ENCODE data around the gene GPR137C.
"Not testable (repeated sequence)": the region's sequence is repeated elsewhere in the genome, so short reads cannot be mapped to it uniquely, and the experiment has no call there.

Gene GPR137C

DNA sequence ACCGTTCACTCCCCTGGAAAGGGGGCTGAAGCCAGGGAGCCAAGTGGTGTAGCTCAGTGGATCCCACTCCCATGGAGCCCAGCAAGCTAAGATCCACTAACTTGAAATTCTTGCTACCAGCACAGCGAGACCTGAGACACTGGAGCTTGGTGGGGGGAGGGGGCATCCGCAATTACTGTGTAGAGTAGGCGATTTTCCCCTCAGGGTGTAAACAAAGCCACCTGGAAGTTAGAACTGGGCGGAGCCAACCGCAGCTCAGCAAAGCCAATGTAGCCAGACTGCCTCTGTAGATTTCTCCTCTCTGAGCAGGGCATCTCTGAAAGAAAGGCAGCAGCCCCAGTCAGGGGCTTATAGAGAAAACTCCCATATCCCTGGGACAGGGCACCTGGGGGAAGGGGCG, 15.8 kb downstream of the GPR137C start:
- DNase-seq, result not testable (repeated sequence)

DNA sequence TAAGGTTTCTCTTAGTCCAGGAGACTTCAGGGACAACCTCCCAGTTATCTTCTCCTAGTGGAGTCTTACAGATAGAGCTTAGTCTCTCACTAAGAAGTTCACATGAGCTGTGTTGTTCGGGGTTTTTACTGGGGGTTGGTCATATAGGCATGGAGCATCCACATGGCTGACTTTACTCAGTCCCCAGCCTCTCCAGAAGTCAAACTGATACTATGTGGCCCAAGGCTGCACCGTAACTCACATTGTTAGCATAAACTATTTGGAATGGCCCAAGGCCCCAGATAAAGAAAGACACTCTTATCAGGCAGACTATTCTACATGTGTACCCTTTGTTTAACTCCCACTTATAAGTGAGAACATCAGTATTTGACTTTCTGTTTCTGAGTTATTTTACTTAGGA, 23.2 kb downstream of the GPR137C start:
- no peak for DNase-seq

DNA sequence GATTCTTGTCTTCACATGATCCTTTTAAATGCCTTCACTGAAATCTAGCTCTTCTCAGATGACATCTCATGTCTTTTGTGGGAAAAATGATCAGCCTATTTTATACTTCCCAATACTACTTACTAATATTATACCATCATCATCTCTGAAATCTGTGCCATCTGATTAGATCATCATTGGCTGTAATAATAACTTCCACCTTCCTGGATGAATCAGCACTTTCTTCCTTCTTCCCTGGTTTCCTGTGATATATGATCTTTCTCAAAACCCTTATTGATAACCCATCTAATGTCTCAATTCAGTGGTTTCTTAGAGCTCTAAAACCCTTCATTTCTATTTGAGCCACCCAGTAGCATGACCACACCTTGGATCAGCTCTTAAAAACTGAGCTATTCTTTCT, 30.9 kb downstream of the GPR137C start:
- no peak for DNase-seq

DNA sequence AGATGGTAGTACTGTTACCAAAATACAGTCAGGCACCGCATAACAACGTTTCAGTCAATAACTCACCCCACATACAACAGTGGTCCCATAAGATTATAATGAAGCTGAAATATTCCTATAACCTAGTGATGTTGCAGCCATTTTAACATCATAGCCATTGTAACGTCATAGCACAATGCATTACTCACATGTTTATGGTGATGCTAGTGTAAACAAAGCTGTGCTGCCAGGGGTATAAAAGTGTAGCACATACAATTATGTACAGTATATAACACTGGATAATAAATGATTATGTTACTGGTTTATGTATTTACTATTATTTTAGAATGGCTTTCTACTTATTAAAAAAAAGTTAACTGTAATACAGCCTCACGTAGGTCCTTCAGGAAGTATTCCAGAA, 37.0 kb downstream of the GPR137C start:
- DNase-seq, result no peak

DNA sequence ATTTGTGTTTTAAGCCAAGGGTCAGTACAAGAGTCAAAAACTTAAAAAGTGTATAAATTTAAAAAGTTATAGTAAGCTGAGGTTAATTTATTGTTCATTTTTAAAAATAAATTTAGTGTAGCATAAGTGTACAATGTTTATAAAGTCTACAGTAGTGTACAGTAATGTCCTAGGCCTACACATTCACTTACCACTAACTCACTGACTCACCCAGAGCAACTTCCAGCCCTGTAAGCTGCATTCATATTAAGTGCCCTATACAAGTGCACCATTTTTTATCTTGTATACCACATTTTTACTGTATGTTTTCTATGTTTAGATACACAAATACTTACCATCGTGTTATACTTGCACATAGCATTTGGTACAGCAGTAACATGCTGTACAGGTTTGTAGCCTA, 37.7 kb downstream of the GPR137C start:
- DNase-seq, result no peak

DNA sequence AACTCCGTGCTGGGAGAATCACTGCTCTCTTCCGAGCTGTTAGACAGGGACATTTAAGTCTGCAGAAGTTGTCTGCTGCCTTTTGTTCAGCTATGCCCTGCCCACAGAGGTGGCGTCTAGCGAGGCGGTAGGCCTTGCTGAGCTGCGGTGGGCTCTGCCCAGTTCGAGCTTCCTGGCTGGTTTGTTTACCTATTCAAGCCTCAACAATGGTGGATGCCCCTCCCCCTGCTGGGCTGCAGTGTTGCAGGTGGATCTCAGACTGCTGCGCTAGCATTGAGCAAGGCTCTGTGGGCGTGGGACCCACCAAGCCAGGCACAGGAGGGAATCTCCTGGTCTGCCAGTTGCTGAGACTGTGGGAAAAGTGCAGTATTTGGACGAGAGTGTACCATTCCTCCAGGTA, 43.7 kb downstream of the GPR137C start:
- DNase-seq, result no peak

DNA sequence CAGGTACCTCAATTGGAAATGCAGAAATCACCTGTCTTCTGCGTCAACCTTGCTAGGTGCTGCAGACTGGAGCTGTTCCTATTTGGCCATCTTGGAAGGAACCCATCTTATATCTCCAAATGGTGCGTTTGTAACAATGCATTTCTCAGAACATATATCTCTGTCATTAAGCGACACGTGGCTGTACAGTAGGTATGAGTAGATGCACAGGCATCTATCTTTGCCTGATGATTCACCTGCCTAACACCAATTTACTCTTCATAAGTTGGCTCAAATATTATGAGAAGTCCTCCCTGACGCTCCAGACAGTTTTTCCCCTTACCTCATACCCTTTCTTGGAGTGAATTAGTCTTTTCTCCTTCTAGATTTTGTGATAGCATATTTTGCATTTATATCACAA, 44.2 kb downstream of the GPR137C start:
- DNase-seq, result no peak

DNA sequence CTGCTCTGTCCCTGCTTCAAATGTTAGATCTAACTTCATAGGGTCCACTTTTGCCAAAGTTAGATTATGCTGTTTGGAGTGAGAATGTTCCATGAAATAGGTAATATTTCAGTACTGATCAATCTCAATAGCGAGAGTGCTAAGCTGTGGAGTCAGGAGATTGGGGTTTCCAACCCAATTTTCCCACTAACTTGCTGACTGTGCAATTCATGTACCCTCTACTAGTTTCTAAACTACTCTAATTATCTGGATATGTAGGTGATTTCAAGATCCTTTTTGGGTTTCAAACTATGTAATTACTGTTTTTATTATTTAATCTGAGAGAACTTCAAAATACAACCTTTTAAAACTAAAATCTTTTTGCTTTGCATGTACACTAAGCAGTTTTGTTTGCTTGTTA, 45.9 kb downstream of the GPR137C start:
- no peak for DNase-seq

DNA sequence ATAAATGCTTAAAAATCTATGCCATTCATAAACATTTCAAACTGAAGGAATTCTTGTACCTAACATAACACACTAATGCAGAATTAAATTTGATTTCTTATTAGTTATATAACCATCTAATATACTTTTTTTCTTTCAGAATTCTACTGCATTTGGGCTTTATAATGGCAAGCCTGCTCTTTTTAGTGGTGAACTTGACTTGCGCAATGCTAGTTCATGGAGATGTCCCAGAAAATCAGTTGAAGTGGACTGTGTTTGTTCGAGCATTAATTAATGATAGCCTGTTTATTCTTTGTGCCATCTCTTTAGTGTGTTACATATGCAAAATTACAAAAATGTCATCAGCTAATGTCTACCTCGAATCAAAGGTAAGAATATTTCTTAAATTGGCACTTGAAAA, 47.3 kb downstream of the GPR137C start:
- DNase-seq, result no peak

DNA sequence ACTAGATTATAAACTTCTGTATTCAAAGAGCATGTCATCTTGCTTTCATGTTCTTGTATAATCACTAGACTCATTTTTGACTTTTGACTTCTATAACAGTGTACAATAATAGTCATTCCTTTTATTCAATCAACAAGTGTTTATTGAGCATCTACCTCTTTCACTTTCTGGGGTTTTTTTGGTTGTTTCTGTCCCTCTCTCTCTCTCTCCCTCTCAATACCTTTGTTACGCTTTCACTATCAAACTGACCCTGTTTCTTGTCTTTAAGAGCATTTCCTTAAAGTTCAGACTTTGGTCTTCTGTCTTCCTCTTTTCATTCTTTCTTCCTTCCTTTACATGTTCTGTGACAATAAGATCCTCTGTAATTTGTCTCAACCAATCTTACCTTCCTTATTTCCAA, 49.5 kb downstream of the GPR137C start:
- DNase-seq, result no peak

DNA sequence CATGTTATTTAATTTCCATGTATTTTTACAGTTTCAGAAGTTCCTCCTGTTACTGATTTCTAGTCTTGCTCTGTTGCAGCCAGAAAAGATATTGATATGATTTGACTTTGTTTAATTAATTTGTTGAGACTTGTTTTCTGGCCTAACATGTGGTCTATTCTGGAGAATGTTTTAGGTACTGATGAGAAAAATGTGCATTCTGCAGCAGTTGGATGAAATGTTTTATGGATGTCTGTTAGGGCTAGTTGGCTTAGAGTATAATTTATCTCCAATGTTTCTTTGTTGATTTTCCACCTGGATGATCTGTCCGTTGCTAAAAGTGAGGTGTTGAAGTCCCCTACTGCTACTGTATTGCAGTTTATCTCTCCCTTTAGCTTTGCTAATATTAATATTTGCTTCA, 54.4 kb downstream of the GPR137C start:
- no peak for DNase-seq

DNA sequence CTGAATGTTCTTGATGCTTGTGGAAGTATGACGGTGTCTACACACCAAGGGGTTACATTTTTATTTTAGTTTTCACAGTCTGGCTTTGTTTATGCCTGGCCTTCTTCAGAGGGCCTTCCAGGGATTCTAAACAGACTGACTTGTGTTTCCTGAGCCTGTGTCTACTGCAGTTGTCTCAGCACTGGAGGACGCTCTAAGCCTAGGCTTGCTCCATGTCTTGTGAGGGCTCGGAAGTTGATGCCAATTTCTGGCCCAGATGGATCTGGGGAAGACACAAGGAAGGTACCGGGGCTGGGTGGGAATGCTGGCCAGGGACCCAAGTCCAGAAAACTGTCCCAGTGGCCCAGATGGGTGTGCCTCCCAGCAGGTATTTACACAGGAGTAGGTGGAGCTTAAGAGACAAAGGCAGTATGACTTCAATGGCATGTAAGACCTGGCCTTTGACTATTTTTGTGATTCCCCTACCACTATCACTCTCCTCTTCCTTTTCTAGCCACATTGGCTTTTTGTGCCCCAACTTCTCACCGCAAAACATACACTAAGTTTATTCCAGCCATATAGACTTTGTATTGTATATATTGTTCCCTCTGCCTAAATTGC, 56.9 kb downstream of the GPR137C start:
- DNase-seq, result no peak

DNA sequence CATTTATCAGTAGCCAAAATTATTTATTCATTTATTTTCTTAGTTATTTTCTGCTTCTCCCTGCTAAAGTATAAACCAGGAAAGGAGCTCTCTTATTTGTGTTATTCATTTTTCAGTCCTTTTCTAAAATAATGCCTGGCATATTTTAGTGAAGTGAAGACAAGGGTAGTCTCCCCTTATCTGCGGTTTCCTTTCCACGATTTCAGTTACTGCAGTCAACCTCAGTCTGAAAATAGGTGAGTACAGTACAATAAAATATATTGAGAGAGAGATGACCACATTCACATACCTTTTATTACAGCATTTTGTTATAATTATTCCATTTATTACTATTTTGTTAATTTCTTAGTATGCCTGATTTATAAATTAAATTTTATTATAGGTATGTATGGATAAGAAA, 57.6 kb downstream of the GPR137C start:
- no peak for DNase-seq

DNA sequence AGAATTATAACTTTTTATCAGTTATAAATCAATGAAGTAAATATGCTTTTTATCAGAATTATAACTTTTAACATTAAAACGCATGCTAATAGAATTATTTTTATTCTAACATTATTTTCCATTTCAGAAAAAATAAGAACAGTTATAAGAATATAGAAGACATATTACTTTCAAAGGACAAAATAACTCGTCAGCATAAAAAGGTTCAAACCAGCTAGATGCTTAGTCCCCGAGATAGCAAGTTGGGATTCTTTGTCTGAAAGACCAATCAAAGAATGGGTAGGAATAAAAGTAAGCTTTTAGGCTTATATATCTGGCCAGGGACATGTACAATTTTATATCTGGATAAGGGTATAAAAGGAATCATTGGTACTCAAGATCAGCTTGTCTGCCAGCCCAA, 66.0 kb downstream of the GPR137C start:
- no peak for DNase-seq

DNA sequence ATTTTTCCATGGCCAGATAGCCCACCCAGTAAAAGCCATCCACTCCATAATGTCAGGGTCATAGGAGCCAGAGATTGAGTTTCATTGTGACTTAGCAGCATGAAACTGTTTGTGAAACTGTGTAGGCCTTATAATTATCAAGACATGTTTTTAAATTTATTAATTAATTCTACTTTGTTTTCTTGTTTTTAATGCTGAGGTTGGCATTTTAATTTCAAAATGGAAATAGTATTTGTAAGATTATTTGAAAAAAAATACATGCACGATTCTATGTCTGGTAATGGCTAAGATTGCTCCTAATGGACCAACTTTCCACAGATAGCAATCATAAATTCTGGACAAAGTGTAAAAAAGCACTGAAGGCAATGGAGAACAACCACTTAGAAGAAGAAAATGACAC, 67.1 kb downstream of the GPR137C start:
- DNase-seq, result no peak

DNA sequence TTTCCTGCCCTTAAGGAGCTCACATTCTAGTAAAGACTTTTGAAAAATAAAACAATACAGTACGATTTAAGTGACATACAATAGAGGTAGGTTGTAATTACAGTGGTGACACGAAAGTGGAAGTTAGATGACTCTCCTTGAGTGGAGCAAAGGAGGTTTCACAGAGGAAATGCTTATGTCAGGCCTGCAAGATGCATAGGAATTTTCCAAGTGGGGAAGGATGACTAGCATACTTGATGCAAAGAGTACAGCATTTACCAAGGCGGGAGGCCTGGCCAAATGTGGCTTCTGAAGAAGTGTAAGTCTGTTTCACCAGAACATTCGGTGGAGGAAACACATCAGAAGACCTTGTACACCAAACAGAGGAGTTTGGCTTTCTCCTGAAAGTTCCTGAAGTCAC, 87.5 kb downstream of the GPR137C start:
- no peak for DNase-seq

DNA sequence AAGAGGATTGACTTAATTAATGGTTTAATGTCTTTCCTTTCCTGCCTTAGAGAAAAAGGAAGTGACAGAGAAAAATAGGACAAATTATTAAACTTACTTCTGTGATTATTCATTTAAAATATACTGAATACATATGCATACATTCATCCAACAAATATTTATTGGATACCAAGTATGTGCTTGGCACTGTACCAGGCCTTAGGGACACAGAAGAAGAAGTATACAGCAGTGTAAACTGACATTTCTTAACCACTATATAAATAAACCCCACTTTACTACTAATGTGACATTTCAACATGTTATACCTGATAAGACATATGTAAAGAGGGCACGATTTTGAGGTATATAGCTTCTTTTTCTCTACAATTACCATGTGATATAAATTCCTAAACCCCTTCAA, 89.1 kb downstream of the GPR137C start:
- no peak for DNase-seq

DNA sequence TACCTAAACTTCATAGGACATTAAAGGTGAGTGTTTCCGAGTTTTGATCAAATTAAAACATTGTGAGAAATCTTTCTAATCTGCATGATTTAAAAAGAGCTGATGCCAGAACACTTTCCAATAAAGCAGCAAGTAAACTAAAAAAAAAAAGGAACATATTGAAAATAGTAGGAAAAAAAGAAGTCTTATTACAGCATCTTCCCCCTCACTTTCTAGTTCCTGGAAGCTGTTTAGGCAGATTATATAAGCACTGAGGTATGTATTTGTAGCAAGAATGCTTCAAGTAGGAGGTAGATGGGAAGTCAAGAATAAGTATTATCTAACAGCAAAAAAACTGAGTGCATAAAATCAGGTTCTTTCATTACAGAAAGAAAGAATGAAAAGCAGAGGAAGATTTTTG, 96.9 kb downstream of the GPR137C start:
- no peak for DNase-seq

DNA sequence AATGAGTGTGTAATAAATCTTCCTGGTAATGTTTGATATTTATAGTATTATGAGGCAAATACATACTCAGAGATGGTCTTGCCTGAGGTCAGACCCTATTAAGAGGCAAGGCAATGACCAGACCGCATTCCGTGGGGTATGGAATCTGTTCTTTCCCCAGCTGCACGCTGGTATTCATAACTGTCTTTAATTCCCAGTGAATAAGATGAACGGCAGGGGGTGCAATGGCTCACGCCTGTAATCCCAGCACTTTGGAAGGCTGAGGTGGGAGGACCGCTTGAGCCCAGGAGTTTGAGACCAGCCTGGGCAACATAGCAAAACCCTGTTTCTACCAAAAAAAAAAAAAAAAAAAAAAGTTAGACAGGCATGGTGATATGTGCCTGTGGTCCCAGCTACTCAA, 98.1 kb downstream of the GPR137C start:
- DNase-seq, result no peak

DNA sequence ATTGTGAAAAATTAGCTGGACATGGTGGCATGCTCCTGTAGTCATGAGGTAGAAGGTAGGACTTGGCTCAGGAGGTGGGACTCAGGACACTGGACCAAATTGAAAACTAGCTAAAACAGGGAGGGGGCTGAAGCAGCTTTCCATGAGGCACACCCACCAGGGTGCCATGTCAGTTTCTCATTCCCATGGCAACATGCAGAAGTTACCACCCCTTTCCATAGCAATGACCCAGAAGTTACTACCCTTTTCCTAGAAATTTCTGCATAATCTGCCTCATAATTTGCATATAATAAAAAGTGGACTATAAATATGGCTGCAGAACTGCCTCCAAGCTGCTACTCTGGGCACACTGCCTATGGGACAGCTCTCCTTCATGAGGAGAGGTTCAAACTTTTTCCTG, 104.3 kb downstream of the GPR137C start:
- DNase-seq, result no peak

DNA sequence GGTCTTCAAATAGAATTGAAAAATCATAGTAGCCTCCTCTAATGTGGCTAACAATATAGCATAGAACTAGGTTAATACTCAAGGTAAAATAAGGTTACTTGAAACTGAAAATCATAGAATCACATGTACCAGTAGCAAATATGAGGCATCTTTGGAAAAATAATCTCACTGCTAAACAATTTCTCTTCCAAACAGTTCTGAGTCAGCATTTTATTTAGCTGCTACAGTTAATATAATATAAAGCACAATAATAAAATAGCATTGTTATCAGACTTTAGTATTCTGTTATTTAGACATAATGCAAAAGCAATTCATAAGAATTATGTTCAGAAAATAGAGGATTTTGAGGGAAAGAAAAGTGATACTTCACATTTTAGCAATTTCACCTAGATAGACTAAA, 107.7 kb downstream of the GPR137C start:
- DNase-seq, result no peak

DNA sequence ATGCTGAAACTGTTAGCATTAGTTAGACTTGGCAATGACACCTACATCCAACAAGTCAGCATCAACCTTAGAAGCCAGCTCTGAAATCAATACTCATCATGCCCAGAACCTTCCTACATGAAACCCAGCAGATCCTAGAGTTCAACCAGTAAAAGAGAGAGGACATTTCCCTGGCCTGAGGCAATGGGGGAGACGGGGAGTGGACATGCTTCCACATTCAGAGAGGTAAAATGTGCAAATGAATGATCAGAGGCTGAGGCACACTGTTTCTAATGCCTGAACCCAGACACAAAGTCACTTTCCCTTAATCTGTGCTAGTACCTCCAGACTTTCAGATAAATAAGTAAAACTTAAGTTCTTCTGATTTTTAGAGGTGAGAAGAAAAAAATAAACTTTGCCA, 108.2 kb downstream of the GPR137C start:
- DNase-seq, result no peak

DNA sequence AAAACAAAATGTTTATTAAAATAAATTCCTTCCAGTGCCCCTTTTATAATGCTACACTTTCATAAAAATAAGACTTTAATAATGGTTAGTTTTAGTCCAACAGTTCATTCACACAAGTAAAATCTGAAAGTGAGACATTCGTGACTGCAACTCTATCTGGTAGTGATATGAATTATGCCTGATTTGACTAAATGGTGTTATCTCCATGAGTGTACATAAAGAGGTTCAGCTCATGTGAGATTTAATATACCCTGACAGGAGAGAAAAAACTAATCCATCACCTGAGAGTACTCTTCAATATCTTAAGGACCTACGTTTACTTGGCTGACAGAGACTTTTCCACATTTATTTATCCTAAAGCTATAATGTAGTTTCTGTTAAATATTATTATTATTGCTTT, 108.7 kb downstream of the GPR137C start:
- no peak for DNase-seq

DNA sequence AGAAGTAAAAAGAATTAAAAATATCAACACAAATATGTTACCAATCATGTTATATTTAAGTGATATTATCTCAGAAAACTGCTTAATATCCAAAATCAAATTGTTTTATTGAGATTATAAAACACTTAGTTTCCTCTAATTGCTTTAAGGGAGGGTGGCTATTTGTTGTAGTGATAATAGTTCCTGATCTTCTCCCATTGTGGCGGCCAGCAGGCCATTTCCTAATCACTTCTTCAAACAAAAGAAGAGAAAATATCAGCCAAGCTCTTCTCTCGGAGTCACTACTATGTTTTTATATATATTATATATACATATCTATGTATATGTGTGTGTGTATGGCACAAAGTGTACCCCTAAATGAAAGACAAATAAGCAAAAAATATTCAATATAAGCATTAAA, 111.2 kb downstream of the GPR137C start:
- DNase-seq, result no peak

DNA sequence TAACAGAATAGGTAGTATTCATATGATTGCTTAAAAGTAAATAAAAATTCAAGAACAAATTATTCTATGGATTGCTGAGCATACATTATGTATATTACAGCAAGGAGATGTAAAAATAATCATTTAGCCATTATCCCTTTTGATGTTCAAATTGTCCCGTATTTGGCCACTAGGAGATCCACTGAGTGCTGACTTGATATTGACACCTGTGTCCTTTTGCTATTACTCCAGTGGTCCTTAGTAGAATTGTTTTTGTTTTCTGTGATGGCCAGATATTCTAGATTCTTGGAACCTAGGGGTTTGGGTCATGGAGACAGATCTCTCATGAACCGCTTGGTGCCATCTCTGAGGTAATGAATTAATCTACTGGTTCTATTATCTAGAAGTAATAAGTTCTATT, 126.0 kb downstream of the GPR137C start:
- no peak for DNase-seq

DNA sequence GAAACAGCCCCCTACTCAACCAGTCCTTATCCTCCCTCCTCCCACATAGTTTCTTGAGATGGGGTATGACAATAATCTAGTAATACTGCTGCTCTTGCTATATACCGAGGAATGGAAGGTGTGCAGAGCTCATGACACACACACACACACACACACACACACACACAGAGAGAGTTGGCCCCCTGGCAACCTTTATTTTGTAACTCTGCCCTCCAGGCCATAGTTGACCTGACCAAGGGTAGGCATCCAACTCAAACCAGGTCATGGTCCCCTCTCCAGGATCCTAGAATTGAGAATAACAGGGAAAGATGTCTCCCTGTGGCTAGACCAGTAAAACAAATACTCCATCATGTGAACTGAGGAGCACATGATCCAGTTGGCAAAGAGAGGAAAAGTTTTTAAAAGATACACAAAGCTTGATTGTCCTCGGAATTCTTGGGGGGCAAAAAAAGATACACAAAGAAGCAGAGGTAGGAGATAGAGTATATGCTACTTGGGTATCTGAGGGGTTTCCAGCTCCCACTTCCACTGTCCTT, 131.4 kb downstream of the GPR137C start:
- no peak for DNase-seq
